Measurements from ENCODE around the gene GGT1.

Gene GGT1

GRCh38 chr22:24565077-24565476, 37.9 kb upstream of the GGT1 start:
- H4K91ac ChIP-seq (ENCODE audit: low read depth, low read length, poor library complexity): no peak overlapping the region
- H2BK12ac ChIP-seq (ENCODE audit: low read length): no peak overlapping the region
- H3K14ac ChIP-seq (ENCODE audit: low read length): no peak overlapping the region
- H2AFZ ChIP-seq (ENCODE audit: low read length): no peak overlapping the region
- no peak overlapping the region for H3K23ac ChIP-seq (ENCODE audit: low read depth, low read length, poor library complexity)
- H3K9ac ChIP-seq (ENCODE audit: low read depth, low read length, poor library complexity): no peak overlapping the region
- no peak overlapping the region for H2BK5ac ChIP-seq (ENCODE audit: low read length)
- H3K27ac ChIP-seq (replicated peaks; ENCODE audit: low read length): no peak overlapping the region
- no peaks in the 10 kb centered on the region for H3K4me1 ChIP-seq (ENCODE audit: control insufficient read depth in 2 of 2, insufficient read depth in 1 of 2, low read depth in 1 of 2, low read length in 2 of 2)
- H3K79me1 ChIP-seq (ENCODE audit: low read depth, low read length): peaks cover 16% of the 10 kb centered on the region
- no CpG with 5 or more reads among the region's 2 CpGs for WGBS, 2 donors (ENCODE audit: extremely low coverage in 2 of 2, insufficient read length in 2 of 2, insufficient replicate concordance in 1 of 2)
- DNase-seq (ENCODE audit: low spot score): no peak
- H3K27me3 ChIP-seq (ENCODE audit: control insufficient read depth in 3 of 3, insufficient read depth in 3 of 3, low read depth in 1 of 3, low read length in 3 of 3): no peaks in the 10 kb centered on the region
- H4K8ac ChIP-seq (ENCODE audit: low read depth, low read length): no peak overlapping the region
- H3K4ac ChIP-seq (ENCODE audit: low read length): no peak overlapping the region
- no peak overlapping the region for H3K18ac ChIP-seq (ENCODE audit: low read length)
- peaks cover 0 to 3% of the 10 kb centered on the region in 2 donors for H3K9me3 ChIP-seq (replicated peaks in 1 of 2; ENCODE audit: control insufficient read depth in 2 of 2, insufficient read depth in 1 of 2, low read depth in 1 of 2, low read length in 2 of 2)
- peaks cover 33 to 90% of the 10 kb centered on the region in 2 donors for H3K36me3 ChIP-seq (replicated peaks in 1 of 2; ENCODE audit: control insufficient read depth in 2 of 2, insufficient read depth in 2 of 2, low read length in 2 of 2)
- H3K4me2 ChIP-seq (ENCODE audit: insufficient read depth, low read length, poor library complexity, severe bottlenecking): no peak overlapping the region
- no peak overlapping the region for H2BK15ac ChIP-seq (ENCODE audit: low read length)
- H2AK5ac ChIP-seq (ENCODE audit: low read depth, low read length): no peak overlapping the region
- H2BK120ac ChIP-seq (ENCODE audit: low read depth, low read length): no peak overlapping the region
- no peak overlapping the region for H3K4me3 ChIP-seq (ENCODE audit: low read length in 2 of 2)

GRCh38 chr22:24566899-24567511, 36.0 kb upstream of the GGT1 start:
- no CpG with 5 or more reads among the region's 8 CpGs for WGBS, 2 donors (ENCODE audit: extremely low coverage in 2 of 2, insufficient read length in 2 of 2, insufficient replicate concordance in 1 of 2)
- Histone ChIP-seq H3K36me3 (replicated peaks in 1 of 2; ENCODE audit: control insufficient read depth in 2 of 2, insufficient read depth in 2 of 2, low read length in 2 of 2) (peaks cover 29 to 91% of the 10 kb centered on the region in 2 donors), H3K23ac (ENCODE audit: low read depth, low read length, poor library complexity) (no peak overlapping the region)

GRCh38 chr22:24567668-24568067, 35.3 kb upstream of the GGT1 start:
- WGBS, 2 donors (ENCODE audit: extremely low coverage in 2 of 2, insufficient read length in 2 of 2, insufficient replicate concordance in 1 of 2): no CpG with 5 or more reads among the region's 10 CpGs
- Histone ChIP-seq H3K4me3 (ENCODE audit: low read length in 2 of 2) (no peak overlapping the region), H2AFZ (ENCODE audit: low read length) (no peak overlapping the region), H3K18ac (ENCODE audit: low read length) (no peak overlapping the region), H3K23ac (ENCODE audit: low read depth, low read length, poor library complexity) (no peak overlapping the region), H3K4me1 (ENCODE audit: control insufficient read depth in 2 of 2, insufficient read depth in 1 of 2, low read depth in 1 of 2, low read length in 2 of 2) (no peaks in the 10 kb centered on the region), H2BK15ac (ENCODE audit: low read length) (no peak overlapping the region), H3K4ac (ENCODE audit: low read length) (no peak overlapping the region), H3K9ac (ENCODE audit: low read depth, low read length, poor library complexity) (no peak overlapping the region), H3K79me1 (ENCODE audit: low read depth, low read length) (peaks cover 20% of the 10 kb centered on the region), H3K4me2 (ENCODE audit: insufficient read depth, low read length, poor library complexity, severe bottlenecking) (no peak overlapping the region), H2BK120ac (ENCODE audit: low read depth, low read length) (no peak overlapping the region), H3K9me3 (replicated peaks in 1 of 2; ENCODE audit: control insufficient read depth in 2 of 2, insufficient read depth in 1 of 2, low read depth in 1 of 2, low read length in 2 of 2) (peaks cover 0 to 3% of the 10 kb centered on the region in 2 donors), H3K14ac (ENCODE audit: low read length) (no peak overlapping the region), H4K91ac (ENCODE audit: low read depth, low read length, poor library complexity) (no peak overlapping the region), H3K27me3 (ENCODE audit: control insufficient read depth in 3 of 3, insufficient read depth in 3 of 3, low read depth in 1 of 3, low read length in 3 of 3) (no peaks in the 10 kb centered on the region), H4K8ac (ENCODE audit: low read depth, low read length) (no peak overlapping the region), H2BK12ac (ENCODE audit: low read length) (no peak overlapping the region), H2AK5ac (ENCODE audit: low read depth, low read length) (no peak overlapping the region), H3K36me3 (replicated peaks in 1 of 2; ENCODE audit: control insufficient read depth in 2 of 2, insufficient read depth in 2 of 2, low read length in 2 of 2) (peaks cover 32 to 93% of the 10 kb centered on the region in 2 donors), H3K27ac (replicated peaks; ENCODE audit: low read length) (no peak overlapping the region), H2BK5ac (ENCODE audit: low read length) (no peak overlapping the region)
- DNase-seq (ENCODE audit: low spot score): no peak

More at GRCh38 chr22:24566899-24567511, 36.0 kb upstream of the GGT1 start:
- H3K9ac ChIP-seq (ENCODE audit: low read depth, low read length, poor library complexity): no peak overlapping the region
- H2BK120ac ChIP-seq (ENCODE audit: low read depth, low read length): no peak overlapping the region
- H3K4me1 ChIP-seq (ENCODE audit: control insufficient read depth in 2 of 2, insufficient read depth in 1 of 2, low read depth in 1 of 2, low read length in 2 of 2): no peaks in the 10 kb centered on the region
- no peak overlapping the region for H4K8ac ChIP-seq (ENCODE audit: low read depth, low read length)
- H3K79me1 ChIP-seq (ENCODE audit: low read depth, low read length): peaks cover 20% of the 10 kb centered on the region
- no peak overlapping the region for H3K14ac ChIP-seq (ENCODE audit: low read length)
- no peak overlapping the region for H2BK12ac ChIP-seq (ENCODE audit: low read length)
- H2BK5ac ChIP-seq (ENCODE audit: low read length): no peak overlapping the region
- H3K27me3 ChIP-seq (ENCODE audit: control insufficient read depth in 3 of 3, insufficient read depth in 3 of 3, low read depth in 1 of 3, low read length in 3 of 3): no peaks in the 10 kb centered on the region
- DNase-seq (ENCODE audit: low spot score): no peak
- H2BK15ac ChIP-seq (ENCODE audit: low read length): no peak overlapping the region
- no peak overlapping the region for H3K18ac ChIP-seq (ENCODE audit: low read length)
- no peak overlapping the region for H2AK5ac ChIP-seq (ENCODE audit: low read depth, low read length)
- peaks cover 0 to 3% of the 10 kb centered on the region in 2 donors for H3K9me3 ChIP-seq (replicated peaks in 1 of 2; ENCODE audit: control insufficient read depth in 2 of 2, insufficient read depth in 1 of 2, low read depth in 1 of 2, low read length in 2 of 2)
- H3K4ac ChIP-seq (ENCODE audit: low read length): no peak overlapping the region
- H2AFZ ChIP-seq (ENCODE audit: low read length): no peak overlapping the region
- no peak overlapping the region for H4K91ac ChIP-seq (ENCODE audit: low read depth, low read length, poor library complexity)
- H3K4me3 ChIP-seq (ENCODE audit: low read length in 2 of 2): no peak overlapping the region
- H3K4me2 ChIP-seq (ENCODE audit: insufficient read depth, low read length, poor library complexity, severe bottlenecking): no peak overlapping the region
- no peak overlapping the region for H3K27ac ChIP-seq (replicated peaks; ENCODE audit: low read length)

DNA sequence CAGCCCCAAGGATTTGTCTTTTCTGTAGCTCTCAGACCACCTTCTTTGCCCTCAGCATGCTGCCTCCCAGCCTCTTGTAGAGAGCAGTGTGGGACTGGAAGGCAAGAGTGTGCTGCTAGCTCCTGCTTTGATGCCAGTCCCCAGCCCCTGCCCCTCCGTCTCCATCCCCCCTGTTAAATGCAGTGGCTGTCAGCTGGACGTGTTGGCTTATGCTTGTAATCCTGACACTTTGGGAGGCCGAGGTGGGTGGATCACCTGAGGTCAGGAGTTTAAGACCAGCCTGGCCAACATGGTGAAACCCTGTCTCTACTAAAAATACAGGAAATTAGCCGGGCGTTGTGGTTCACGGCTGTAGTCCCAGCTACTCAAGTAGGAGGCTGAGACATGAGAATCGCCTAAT, 31.7 kb upstream of the GGT1 start:
- H3K4me3 ChIP-seq (ENCODE audit: low read length in 2 of 2): no peak overlapping the region
- H3K27ac ChIP-seq (replicated peaks; ENCODE audit: low read length): no peak overlapping the region
- H3K4ac ChIP-seq (ENCODE audit: low read length): no peak overlapping the region
- H2BK15ac ChIP-seq (ENCODE audit: low read length): no peak overlapping the region
- no peak overlapping the region for H4K91ac ChIP-seq (ENCODE audit: low read depth, low read length, poor library complexity)
- no peak overlapping the region for H2AFZ ChIP-seq (ENCODE audit: low read length)
- no peaks in the 10 kb centered on the region for H3K27me3 ChIP-seq (ENCODE audit: control insufficient read depth in 3 of 3, insufficient read depth in 3 of 3, low read depth in 1 of 3, low read length in 3 of 3)
- H2AK5ac ChIP-seq (ENCODE audit: low read depth, low read length): no peak overlapping the region
- H3K14ac ChIP-seq (ENCODE audit: low read length): no peak overlapping the region
- H3K9me3 ChIP-seq (replicated peaks in 1 of 2; ENCODE audit: control insufficient read depth in 2 of 2, insufficient read depth in 1 of 2, low read depth in 1 of 2, low read length in 2 of 2): no peaks in the 10 kb centered on the region
- H3K36me3 ChIP-seq (replicated peaks in 1 of 2; ENCODE audit: control insufficient read depth in 2 of 2, insufficient read depth in 2 of 2, low read length in 2 of 2): peaks cover 32 to 87% of the 10 kb centered on the region in 2 donors
- no peak overlapping the region for H3K18ac ChIP-seq (ENCODE audit: low read length)
- no peak overlapping the region for H4K8ac ChIP-seq (ENCODE audit: low read depth, low read length)
- WGBS, 2 donors (ENCODE audit: extremely low coverage in 2 of 2, insufficient read length in 2 of 2, insufficient replicate concordance in 1 of 2): no CpG with 5 or more reads among the region's 7 CpGs
- H3K79me1 ChIP-seq (ENCODE audit: low read depth, low read length): peaks cover 11% of the 10 kb centered on the region
- H2BK120ac ChIP-seq (ENCODE audit: low read depth, low read length): no peak overlapping the region
- H2BK12ac ChIP-seq (ENCODE audit: low read length): no peak overlapping the region
- no peak overlapping the region for H3K4me2 ChIP-seq (ENCODE audit: insufficient read depth, low read length, poor library complexity, severe bottlenecking)
- no peak overlapping the region for H2BK5ac ChIP-seq (ENCODE audit: low read length)
- H3K23ac ChIP-seq (ENCODE audit: low read depth, low read length, poor library complexity): no peak overlapping the region
- no peak overlapping the region for H3K9ac ChIP-seq (ENCODE audit: low read depth, low read length, poor library complexity)
- DNase-seq (ENCODE audit: low spot score): no peak
- no peaks in the 10 kb centered on the region for H3K4me1 ChIP-seq (ENCODE audit: control insufficient read depth in 2 of 2, insufficient read depth in 1 of 2, low read depth in 1 of 2, low read length in 2 of 2)

Data from neuronal stem cell (in vitro differentiated cells).